ENCODE data around the gene CANT1.

Gene CANT1

DNA sequence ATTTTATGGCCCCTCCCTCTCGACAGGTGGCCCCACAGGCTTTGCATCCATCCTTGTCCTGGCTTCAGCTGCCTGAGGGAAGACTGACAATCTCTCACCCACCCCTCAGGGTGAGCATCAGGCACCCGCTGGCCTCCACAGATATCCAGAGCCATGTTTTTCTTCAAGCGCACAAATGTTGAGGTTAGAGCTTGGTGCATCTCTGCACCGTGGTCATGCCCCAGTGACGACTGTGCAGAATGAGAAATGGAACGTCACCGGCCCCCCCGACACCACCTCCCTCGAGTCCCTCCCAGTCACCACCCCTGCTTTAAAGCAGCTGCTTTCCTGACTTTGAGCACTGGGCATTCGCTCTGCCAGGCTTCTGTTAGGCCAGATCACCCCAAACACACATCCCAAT, 64.6 kb downstream of the CANT1 start:
- Histone ChIP-seq H3K36me3 (replicated peaks; ENCODE audit: low read depth, low read length) (no peaks in the 10 kb centered on the region), H3K79me2 (ENCODE audit: low read length) (no peaks in the 10 kb centered on the region), H3K9ac (ENCODE audit: low read length) (no peak overlapping the region), H3K4me2 (ENCODE audit: low read length) (no peak overlapping the region), H3K27ac (ENCODE audit: low read length) (no peak overlapping the region), H3K4me1 (ENCODE audit: low read length) (no peaks in the 10 kb centered on the region), H4K20me1 (ENCODE audit: insufficient read depth, low read length) (no peaks in the 10 kb centered on the region), H3K4me3 (ENCODE audit: low read length) (no peak overlapping the region), H2AFZ (ENCODE audit: low read depth, low read length) (no peak overlapping the region), H3K27me3 (ENCODE audit: low read depth, low read length) (no peaks in the 10 kb centered on the region), H3K9me3 (ENCODE audit: insufficient read depth, low read length) (0 out of 2 replicates have a peak, but pooled peaks cover under 1% of the 10 kb centered on the region)
- TF ChIP-seq, protein P1, sequence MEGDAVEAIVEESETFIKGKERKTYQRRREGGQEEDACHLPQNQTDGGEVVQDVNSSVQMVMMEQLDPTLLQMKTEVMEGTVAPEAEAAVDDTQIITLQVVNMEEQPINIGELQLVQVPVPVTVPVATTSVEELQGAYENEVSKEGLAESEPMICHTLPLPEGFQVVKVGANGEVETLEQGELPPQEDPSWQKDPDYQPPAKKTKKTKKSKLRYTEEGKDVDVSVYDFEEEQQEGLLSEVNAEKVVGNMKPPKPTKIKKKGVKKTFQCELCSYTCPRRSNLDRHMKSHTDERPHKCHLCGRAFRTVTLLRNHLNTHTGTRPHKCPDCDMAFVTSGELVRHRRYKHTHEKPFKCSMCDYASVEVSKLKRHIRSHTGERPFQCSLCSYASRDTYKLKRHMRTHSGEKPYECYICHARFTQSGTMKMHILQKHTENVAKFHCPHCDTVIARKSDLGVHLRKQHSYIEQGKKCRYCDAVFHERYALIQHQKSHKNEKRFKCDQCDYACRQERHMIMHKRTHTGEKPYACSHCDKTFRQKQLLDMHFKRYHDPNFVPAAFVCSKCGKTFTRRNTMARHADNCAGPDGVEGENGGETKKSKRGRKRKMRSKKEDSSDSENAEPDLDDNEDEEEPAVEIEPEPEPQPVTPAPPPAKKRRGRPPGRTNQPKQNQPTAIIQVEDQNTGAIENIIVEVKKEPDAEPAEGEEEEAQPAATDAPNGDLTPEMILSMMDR (IDR thresholded peaks at IDR 0.05; ENCODE audit: low read depth, low read length) = no peak
- no peak for TF ChIP-seq EZH2phosphoT487 (IDR thresholded peaks at IDR 0.05; ENCODE audit: low read depth)

DNA sequence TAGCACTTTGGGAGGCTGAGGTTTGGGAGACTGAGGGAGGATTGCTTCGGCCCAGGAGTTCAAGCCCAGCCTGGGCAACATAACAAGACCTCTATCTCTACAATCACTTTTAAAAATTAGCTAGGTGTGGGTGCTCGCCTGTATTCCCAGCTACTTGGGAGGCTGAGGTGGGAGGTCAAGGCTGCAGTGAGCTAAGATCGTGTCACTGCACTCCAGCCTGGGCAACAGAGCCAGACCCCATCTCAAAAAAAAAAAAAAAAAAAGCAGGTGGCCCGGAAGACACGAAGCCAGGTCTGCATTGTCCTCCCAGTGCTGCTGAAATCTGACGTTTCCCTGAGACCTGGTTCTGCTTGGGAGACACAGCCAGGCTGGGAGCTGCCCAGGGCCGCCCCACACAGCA, 65.5 kb downstream of the CANT1 start:
- H3K9ac ChIP-seq (ENCODE audit: low read length) = no peak overlapping the region
- H4K20me1 ChIP-seq (ENCODE audit: insufficient read depth, low read length) = no peaks in the 10 kb centered on the region
- no peak overlapping the region for H3K27ac ChIP-seq (ENCODE audit: low read length)
- H2AFZ ChIP-seq (ENCODE audit: low read depth, low read length) = no peak overlapping the region
- no peaks in the 10 kb centered on the region for H3K4me1 ChIP-seq (ENCODE audit: low read length)
- no peaks in the 10 kb centered on the region for H3K36me3 ChIP-seq (replicated peaks; ENCODE audit: low read depth, low read length)
- TF ChIP-seq, protein P1 (IDR thresholded peaks at IDR 0.05; ENCODE audit: low read depth, low read length) = no peak
- H3K27me3 ChIP-seq (ENCODE audit: low read depth, low read length) = no peaks in the 10 kb centered on the region
- H3K4me2 ChIP-seq (ENCODE audit: low read length) = no peak overlapping the region
- H3K79me2 ChIP-seq (ENCODE audit: low read length) = no peaks in the 10 kb centered on the region
- no peak overlapping the region for H3K4me3 ChIP-seq (ENCODE audit: low read length)
- no peaks in the 10 kb centered on the region for H3K9me3 ChIP-seq (ENCODE audit: insufficient read depth, low read length)

Measured in OCI-LY3 (cell line).